ENCODE data around the gene MYLK.
"Not testable (repeated sequence)": the region's sequence is repeated elsewhere in the genome, so short reads cannot be mapped to it uniquely, and the experiment has no call there.

The MYLK gene

GRCh38 chr3:123634149-123635051 lies 249.7 kb downstream of the MYLK start:
- DNase-seq, result no peak

GRCh38 chr3:123633530-123633929 lies 250.6 kb downstream of the MYLK start:
- DNase-seq, result no peak

- DNase-seq, result no peak
Observed at GRCh38 chr3:123632161-123632655, 251.9 kb downstream of the MYLK start.

- no peak for DNase-seq
Observed at GRCh38 chr3:123629747-123630047, 254.4 kb downstream of the MYLK start.

GRCh38 chr3:123628996-123629746 lies 255.0 kb downstream of the MYLK start:
- DNase-seq, result no peak

- DNase-seq, result no peak
Observed at GRCh38 chr3:123627673-123628670, 256.2 kb downstream of the MYLK start.

- DNase-seq, result no peak
Observed at GRCh38 chr3:123626881-123627280, 257.3 kb downstream of the MYLK start.

GRCh38 chr3:123624302-123624701 lies 259.8 kb downstream of the MYLK start:
- DNase-seq, result no peak

- DNase-seq, result no peak
Observed at GRCh38 chr3:123623346-123623880, 260.7 kb downstream of the MYLK start.

GRCh38 chr3:123622766-123623165 lies 261.4 kb downstream of the MYLK start:
- no peak for DNase-seq

- DNase-seq, result no peak
Observed at GRCh38 chr3:123621850-123622189, 262.3 kb downstream of the MYLK start.

GRCh38 chr3:123621186-123621849 lies 262.8 kb downstream of the MYLK start:
- no peak for DNase-seq

GRCh38 chr3:123620343-123620742 lies 263.8 kb downstream of the MYLK start:
- no peak for DNase-seq

GRCh38 chr3:123618768-123619484 lies 265.2 kb downstream of the MYLK start:
- no peak for DNase-seq

GRCh38 chr3:123618076-123618708 lies 265.9 kb downstream of the MYLK start:
- no peak for DNase-seq

GRCh38 chr3:123616593-123616992 lies 267.5 kb downstream of the MYLK start:
- DNase-seq, result no peak

GRCh38 chr3:123613543-123613942 lies 270.6 kb downstream of the MYLK start:
- DNase-seq, result no peak

GRCh38 chr3:123611674-123612073 lies 272.5 kb downstream of the MYLK start:
- DNase-seq, result not testable (repeated sequence)

GRCh38 chr3:123611082-123611481 lies 273.1 kb downstream of the MYLK start:
- no peak for DNase-seq

- DNase-seq, result no peak
Observed at GRCh38 chr3:123610331-123610730, 273.8 kb downstream of the MYLK start.

- DNase-seq, result no peak
Observed at GRCh38 chr3:123609063-123609462, 275.1 kb downstream of the MYLK start.
